Endothelial cell of umbilical vein (primary cell): Measurements from ENCODE around the gene DLD.

Experiments
- CTCF ChIP-seq, 2 donors: IDR thresholded peaks; 1 replicate in 1 of 2; 2 replicates in 1 of 2; pipeline ENCODE4 v1.5.1; 2011; ENCODE audit warnings: low read length in 2 of 2, mild to moderate bottlenecking in 2 of 2, moderate library complexity in 2 of 2, control low read depth in 1 of 2, inconsistent platforms in 1 of 2, low read depth in 1 of 2; ENCODE audit not compliant: insufficient read depth in 1 of 2; ENCODE audit errors: extremely low read depth in 1 of 2
- GATA2 ChIP-seq: IDR thresholded peaks from 2 replicates; pipeline ENCODE4 v1.7.0; 2011; ENCODE audit warnings: low read depth, mild to moderate bottlenecking, moderate library complexity, mixed read lengths, low read length; ENCODE audit not compliant: insufficient read length, insufficient read depth
- POLR2A ChIP-seq: IDR thresholded peaks from 2 replicates; pipeline ENCODE4 v1.6.1; 2012; ENCODE audit warnings: low read depth, mild to moderate bottlenecking, control low read depth, low read length
- POLR2AphosphoS5 ChIP-seq: IDR thresholded peaks from 2 replicates; pipeline ENCODE4 v1.6.1; 2012; ENCODE audit warnings: low read depth, mild to moderate bottlenecking, control low read depth, low read length, moderate library complexity; ENCODE audit not compliant: insufficient read depth

DNA sequence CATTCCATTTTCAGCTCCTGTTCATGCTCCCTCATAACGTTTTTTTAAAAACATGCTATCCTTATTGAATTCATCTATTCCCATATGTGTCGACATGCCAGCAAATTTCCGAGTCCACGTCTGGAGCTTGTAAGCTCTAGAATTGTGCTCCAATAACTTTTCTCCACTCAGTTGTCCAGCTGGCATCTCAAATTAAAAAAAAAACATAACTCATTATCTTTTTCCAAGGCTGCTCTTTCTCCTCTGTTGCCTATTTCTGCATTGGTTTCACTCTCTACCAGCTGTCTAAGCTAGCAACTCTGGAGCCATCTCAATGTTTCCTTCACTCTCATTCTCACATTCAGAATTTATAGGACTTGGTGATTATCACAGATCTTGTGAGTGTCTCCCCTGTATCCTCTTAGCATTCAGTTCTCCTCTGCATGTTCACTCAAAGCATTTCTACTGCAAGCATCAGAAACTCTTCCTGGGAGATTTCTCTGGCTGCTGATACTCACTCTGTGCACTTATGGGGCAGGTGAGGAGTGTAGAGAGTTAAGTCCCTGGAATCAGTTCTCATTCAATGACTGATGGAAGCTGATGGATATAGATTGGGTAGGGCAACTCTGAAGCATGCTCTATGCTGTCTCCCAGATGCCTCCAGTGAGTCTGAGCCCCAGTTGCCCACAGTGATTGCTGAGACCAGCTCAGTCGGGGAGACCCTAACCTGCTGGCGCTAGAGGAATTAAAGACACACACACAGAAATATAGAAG, 6.7 kb upstream of the DLD start:
- TF ChIP-seq POLR2A, result no peak
- no peak for TF ChIP-seq CTCF (IDR thresholded peaks at IDR 0.05; ENCODE audit: extremely low read depth in 1 of 2, insufficient read depth in 1 of 2, low read depth in 1 of 2, low read length in 2 of 2)
- TF ChIP-seq POLR2AphosphoS5, result no peak
- no peak for TF ChIP-seq GATA2
